Measurements from ENCODE around the gene CNTNAP2.

DNA sequence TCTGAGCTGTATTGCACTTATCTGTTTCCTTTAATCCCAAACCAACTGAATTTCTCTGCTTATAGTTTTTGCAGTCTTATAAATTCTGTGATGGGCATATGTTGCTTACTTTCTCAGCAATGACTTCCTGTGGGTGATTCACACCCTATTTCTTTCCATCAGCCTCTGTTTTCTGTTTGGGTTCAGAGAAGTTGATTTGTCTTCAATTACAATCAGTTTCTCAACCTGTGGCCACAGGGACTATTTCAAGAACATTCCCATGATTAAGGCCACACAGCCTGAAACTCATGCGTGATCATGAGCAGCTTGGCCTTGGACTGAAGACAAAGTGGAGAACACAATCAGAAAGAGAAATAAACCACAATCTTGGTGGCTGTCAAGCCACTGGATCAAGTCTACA lies 1299.4 kb downstream of the CNTNAP2 start:
- TF ChIP-seq, protein P1, sequence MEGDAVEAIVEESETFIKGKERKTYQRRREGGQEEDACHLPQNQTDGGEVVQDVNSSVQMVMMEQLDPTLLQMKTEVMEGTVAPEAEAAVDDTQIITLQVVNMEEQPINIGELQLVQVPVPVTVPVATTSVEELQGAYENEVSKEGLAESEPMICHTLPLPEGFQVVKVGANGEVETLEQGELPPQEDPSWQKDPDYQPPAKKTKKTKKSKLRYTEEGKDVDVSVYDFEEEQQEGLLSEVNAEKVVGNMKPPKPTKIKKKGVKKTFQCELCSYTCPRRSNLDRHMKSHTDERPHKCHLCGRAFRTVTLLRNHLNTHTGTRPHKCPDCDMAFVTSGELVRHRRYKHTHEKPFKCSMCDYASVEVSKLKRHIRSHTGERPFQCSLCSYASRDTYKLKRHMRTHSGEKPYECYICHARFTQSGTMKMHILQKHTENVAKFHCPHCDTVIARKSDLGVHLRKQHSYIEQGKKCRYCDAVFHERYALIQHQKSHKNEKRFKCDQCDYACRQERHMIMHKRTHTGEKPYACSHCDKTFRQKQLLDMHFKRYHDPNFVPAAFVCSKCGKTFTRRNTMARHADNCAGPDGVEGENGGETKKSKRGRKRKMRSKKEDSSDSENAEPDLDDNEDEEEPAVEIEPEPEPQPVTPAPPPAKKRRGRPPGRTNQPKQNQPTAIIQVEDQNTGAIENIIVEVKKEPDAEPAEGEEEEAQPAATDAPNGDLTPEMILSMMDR (IDR thresholded peaks at IDR 0.05) = no peak
- no peak for TF ChIP-seq POLR2A (IDR thresholded peaks at IDR 0.05)

Data from testis (tissue), 2 donors.